ENCODE results near the gene SMIM36. TPM values are rescaled to one million over a fixed set of nuclear protein-coding genes. Genes with fewer than 3 reads are reported as not detected.

SMIM36 gene
- total and polyA plus RNA-seq, 9 donors = not detected

DNA sequence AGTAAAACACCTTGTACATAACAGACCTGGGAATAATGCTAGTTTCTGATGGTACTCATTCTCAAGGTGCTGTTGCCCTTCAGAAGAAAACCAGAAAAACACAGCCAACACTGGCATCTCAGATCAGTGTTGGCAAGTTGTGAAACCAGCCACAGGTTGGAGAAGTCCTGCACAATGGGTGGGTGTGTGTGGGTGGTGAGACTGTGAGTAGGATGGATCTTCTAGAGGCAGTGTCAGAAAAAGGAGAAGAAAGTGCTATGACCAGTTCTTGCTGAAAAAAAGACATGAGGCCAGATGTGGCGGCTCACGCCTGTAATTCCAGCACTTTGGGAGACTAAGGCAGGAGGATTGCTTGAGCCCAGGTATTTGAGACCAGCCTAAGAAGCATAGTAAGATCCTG is 35.2 kb upstream of the SMIM36 start:
- no peak for DNase-seq
- Histone ChIP-seq H3K27ac (no peak overlapping the region), H3K36me3 (no peaks in the 10 kb centered on the region), H3K27me3 (no peaks in the 10 kb centered on the region), H3K4me1 (ENCODE audit: insufficient read depth) (no peaks in the 10 kb centered on the region), H3K4me3 (no peak overlapping the region), H3K9me3 (no peaks in the 10 kb centered on the region)
- TF ChIP-seq EP300 (IDR thresholded peaks at IDR 0.05) (no peak), POLR2A (IDR thresholded peaks at IDR 0.05) (no peak)
- TF ChIP-seq, protein P1, sequence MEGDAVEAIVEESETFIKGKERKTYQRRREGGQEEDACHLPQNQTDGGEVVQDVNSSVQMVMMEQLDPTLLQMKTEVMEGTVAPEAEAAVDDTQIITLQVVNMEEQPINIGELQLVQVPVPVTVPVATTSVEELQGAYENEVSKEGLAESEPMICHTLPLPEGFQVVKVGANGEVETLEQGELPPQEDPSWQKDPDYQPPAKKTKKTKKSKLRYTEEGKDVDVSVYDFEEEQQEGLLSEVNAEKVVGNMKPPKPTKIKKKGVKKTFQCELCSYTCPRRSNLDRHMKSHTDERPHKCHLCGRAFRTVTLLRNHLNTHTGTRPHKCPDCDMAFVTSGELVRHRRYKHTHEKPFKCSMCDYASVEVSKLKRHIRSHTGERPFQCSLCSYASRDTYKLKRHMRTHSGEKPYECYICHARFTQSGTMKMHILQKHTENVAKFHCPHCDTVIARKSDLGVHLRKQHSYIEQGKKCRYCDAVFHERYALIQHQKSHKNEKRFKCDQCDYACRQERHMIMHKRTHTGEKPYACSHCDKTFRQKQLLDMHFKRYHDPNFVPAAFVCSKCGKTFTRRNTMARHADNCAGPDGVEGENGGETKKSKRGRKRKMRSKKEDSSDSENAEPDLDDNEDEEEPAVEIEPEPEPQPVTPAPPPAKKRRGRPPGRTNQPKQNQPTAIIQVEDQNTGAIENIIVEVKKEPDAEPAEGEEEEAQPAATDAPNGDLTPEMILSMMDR (IDR thresholded peaks at IDR 0.05) = no peak
- WGBS, 3 donors = 93 to 99% (median 94%) methylated on average over 2 of the region's 2 CpGs
- intact Hi-C loops (cut with DNase I) = no loop called here

DNA sequence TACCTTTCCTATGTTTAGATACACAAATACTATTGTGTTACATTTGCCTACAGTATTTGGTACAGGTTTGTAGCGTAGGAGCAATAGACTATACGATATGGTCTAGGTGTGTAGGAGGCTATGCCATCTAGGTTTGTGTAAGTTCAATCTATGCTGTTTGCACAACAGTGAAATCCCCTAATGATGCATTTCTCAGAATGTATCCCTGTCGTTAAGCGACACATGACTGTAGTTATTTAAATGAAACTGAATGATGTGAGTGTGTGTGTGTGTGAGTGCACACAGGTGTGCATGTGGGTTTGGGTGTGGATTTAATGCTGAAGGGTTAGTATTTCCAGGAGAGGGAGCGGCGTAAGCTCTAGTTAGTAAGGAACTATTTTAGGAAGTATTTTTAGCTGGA is 34.6 kb upstream of the SMIM36 start:
- H3K4me3 ChIP-seq = no peak overlapping the region
- intact Hi-C loops (cut with DNase I) = no loop called here
- no peaks in the 10 kb centered on the region for H3K9me3 ChIP-seq
- TF ChIP-seq POLR2A (IDR thresholded peaks at IDR 0.05) (no peak), EP300 (IDR thresholded peaks at IDR 0.05) (no peak)
- TF ChIP-seq, protein P1 (IDR thresholded peaks at IDR 0.05) = no peak
- WGBS, 3 donors = 80 to 91% (median 86%) methylated on average over 6 of the region's 6 CpGs
- H3K36me3 ChIP-seq = no peaks in the 10 kb centered on the region
- H3K27me3 ChIP-seq = no peaks in the 10 kb centered on the region
- H3K27ac ChIP-seq = no peak overlapping the region
- no peaks in the 10 kb centered on the region for H3K4me1 ChIP-seq (ENCODE audit: insufficient read depth)
- no peak for DNase-seq

DNA sequence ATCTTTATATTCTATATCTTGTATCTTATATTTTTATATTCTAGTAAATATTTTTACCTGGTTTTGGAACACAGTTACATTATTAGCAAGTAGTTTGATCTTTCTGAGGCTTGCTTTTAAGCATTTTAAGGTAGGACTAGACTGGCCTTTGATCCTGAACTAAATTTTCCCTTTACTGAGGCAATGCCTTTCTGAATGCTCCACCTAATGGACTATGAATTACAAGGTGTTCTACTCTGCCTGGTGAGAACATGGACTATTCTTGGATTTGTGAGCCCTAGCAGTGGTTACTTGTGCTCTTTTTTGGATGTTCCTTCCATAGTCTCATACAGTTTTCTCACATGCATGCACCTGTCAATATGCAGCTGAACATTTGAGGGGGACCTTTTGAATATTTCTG is 32.5 kb upstream of the SMIM36 start:
- H3K36me3 ChIP-seq = no peaks in the 10 kb centered on the region
- no peaks in the 10 kb centered on the region for H3K4me1 ChIP-seq (ENCODE audit: insufficient read depth)
- intact Hi-C loops (cut with DNase I) = no loop called here
- no peaks in the 10 kb centered on the region for H3K27me3 ChIP-seq
- no peak for DNase-seq
- no peaks in the 10 kb centered on the region for H3K9me3 ChIP-seq
- TF ChIP-seq, protein P1 (IDR thresholded peaks at IDR 0.05) = no peak
- TF ChIP-seq POLR2A (IDR thresholded peaks at IDR 0.05) = no peak
- no peak for TF ChIP-seq EP300 (IDR thresholded peaks at IDR 0.05)
- H3K27ac ChIP-seq = no peak overlapping the region
- H3K4me3 ChIP-seq = no peak overlapping the region

DNA sequence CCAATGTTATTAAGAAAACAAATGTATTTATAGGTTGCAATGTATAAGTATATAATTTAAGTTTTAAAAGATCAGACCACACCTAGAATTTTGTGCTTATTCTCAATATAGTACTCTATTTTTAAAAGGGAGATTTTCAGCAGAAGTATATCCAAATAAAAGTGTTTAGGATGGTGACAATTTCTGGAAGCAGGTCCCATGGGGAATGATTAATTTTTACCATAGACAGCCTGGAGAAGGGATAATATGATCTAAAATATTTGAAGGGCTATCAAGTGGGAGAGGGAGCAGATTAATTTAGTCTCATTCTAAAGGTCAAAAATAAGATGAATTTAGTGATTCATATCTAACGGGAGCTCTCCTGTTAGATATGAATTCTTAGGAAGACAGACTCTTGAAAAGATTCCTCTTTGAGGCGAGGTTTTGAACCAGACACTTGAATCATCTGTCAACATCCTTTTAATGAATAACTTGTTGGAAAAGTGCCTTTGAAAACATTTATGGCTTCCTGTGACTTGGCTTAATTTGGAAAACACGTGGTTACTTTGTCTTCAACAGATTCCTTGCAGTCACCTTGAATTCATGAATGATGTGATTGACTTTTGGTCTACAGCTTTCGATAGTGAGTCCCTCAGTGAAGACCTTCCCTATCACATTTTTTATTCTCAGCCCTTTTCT is 29.3 kb upstream of the SMIM36 start:
- WGBS, 3 donors = 42 to 47% (median 44%) methylated on average over 4 of the region's 4 CpGs
- intact Hi-C loops (cut with DNase I) = no loop called here
- Histone ChIP-seq H3K36me3 (no peaks in the 10 kb centered on the region), H3K4me1 (ENCODE audit: insufficient read depth) (no peaks in the 10 kb centered on the region), H3K27me3 (no peaks in the 10 kb centered on the region), H3K27ac (no peak overlapping the region), H3K4me3 (no peak overlapping the region), H3K9me3 (no peaks in the 10 kb centered on the region)
- no peak for DNase-seq
- TF ChIP-seq, protein P1 (IDR thresholded peaks at IDR 0.05) = no peak
- no peak for TF ChIP-seq EP300 (IDR thresholded peaks at IDR 0.05)
- no peak for TF ChIP-seq POLR2A (IDR thresholded peaks at IDR 0.05)
